GM21786 (cell line): ENCODE measurements around the gene SLFNL1.

Source experiments
- ATAC-seq: cut with Tn5 transposase; IDR thresholded peaks from one replicate; pipeline ENCODE4 v1.9.1; 2021; ENCODE audit not compliant: unreplicated experiment

SLFNL1 gene

DNA sequence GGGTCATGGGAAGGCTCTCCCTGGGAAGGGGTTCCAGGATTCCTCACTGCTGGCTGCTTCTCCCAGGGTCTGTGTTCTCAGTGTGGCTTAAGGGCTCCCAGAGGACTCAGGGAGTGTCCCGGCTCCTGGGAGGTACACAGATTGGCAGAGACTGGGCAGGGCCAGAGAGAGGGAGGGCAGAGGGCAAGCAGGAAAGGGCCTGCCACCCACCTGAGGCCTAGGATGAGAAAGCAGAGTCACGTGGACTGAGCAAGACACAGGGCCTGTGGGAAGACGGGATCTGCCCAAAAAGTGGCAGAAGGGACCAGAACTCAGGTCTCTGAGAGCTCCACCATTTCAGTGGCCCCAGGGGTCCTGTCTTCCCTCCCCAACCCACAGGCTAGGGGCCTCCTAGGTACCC is 871 bp downstream of the SLFNL1 start:
- ATAC-seq, result no peak

GRCh38 chr1:41020109-41020576 is 1.4 kb downstream of the SLFNL1 start:
- ATAC-seq, result no peak

- no peak for ATAC-seq
These were observed 2.2 kb downstream of the SLFNL1 start for GRCh38 chr1:41019353-41019745.

GRCh38 chr1:41018018-41018410 is 3.5 kb downstream of the SLFNL1 start:
- no peak for ATAC-seq

DNA sequence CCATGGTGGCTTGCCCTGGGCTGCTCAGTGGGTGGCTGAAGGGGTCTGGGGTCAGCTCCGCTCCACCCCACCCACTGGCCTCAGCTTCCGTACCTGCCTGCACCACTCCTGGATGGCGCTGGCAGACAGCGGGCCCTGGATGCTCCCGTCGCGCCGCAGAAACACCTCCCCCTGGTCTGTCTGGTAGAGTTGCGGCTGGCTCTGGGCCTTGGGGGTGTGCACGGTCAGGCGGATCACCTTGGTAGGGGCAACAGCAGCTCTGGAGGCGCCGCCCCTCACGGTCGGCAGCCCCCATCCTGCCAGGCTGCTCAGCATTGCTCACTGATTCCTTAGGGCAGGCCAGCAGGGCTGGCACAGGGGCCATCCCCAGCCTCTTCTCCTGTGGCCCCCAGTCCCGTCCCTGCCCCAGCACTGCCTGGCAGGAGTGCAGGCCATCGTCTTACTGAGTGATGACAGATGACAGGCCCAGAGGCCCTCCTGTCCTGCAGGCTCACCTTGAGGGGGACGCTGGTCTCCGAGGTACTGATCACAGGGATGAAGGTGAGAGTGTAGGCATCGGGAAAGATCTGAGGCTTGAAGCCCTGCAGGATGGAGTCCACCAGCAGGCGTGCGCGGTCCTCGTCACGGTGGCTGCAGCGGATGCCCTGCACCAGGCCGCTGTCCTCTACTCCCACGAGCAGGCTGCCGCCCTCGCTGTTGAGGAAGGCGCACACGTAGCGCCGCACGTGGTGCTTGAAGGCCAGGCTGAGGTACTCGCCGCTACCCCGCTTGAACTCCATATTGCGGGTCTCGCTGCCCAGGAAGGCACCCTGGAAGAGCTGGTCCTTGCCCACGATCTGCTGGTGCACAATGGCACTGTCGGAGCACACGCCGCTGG is 4.1 kb downstream of the SLFNL1 start:
- ATAC-seq, result no peak

GRCh38 chr1:41015897-41016470 is 5.5 kb downstream of the SLFNL1 start:
- no peak for ATAC-seq

DNA sequence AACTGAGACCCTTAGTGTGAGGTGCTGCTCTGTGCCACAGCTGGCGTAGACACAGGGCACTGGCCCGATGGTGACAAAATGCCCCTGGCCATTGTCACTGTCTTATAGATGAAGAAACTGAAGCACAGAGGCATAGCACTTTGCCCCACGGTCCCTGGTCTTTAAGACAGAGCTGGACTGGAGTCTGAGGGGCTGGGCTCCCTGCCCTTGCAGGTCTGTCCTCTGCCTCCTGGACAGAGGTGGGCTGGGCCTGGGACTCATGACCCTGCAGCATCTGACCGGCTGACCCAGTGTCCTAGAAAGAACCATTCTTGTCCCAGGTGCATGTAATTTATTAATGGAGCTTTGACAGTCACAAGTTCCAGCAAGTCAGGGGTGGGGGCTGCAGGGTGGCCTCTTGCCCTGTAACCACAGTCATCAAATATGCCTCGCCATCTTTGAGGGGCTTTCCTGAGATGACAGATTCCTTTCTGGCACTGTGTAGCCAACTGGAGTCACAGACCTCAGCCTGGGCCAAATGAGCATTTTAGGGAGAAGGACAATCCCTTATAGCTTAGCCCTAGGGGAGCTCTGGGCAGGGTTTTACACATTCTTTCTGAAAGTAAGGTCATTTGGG is 6.1 kb downstream of the SLFNL1 start:
- no peak for ATAC-seq

DNA sequence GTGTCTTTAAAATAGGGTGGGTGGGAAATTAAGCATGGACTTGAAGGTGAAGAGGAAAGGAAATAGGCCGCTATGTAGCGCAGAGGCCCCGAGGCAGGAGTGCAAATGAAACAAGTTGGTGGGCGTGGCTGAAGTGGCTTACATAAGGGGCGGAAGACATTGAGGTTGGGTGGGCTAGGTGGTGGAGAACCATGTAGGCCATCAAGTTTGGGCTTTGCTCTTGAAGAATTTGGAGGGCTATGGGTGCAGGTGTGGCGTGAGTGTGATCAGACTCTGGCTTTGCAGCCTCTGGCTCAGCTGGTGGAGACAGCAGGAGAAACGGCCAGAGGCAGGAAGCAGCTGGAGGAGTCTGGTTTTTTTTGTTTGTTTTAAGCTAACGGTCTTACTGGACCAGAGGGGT is 6.7 kb downstream of the SLFNL1 start:
- no peak for ATAC-seq

DNA sequence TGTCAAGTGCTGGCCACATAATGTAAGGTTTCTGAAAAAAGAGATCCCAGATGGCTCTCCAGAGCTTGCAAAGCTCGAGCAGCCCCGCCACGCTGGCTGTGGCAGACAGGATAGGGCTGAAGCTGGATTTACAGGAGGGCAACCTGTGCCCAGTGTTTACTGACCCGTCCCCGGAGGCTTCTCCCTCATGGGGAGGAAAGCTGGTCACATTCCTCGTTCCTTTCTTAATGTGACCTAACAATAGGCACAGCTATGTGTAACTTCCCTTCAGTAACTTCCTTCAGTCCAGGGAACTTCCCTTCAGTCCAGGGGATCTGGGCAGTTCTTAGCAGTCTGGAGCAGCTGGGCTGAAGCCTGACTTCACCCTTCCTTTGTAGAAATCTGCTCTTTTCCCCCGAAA is 7.7 kb downstream of the SLFNL1 start:
- no peak for ATAC-seq

- no peak for ATAC-seq
These were observed 8.5 kb downstream of the SLFNL1 start for GRCh38 chr1:41013024-41013423.

DNA sequence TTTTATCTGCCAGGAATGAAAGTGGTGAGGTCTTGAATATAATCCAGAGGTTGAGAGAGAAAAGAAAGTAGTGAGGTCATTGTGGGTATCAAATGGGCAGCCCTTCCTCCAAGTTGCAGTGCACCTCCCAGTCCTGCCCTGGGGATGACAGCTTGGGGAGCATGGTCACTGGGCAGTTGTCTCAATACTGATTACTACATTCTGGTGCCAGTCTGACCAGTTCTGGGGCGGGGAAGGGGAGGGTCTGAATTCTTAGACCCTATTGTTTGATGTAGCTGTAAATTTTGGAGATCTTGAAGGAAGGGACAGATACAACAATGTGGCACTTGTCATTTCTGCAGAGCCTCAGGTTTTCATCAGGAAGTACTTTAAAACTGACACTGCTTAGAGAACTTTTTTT is 11.2 kb downstream of the SLFNL1 start:
- ATAC-seq, result no peak

- ATAC-seq, result no peak
These were observed 12.1 kb downstream of the SLFNL1 start for GRCh38 chr1:41009466-41009865.

DNA sequence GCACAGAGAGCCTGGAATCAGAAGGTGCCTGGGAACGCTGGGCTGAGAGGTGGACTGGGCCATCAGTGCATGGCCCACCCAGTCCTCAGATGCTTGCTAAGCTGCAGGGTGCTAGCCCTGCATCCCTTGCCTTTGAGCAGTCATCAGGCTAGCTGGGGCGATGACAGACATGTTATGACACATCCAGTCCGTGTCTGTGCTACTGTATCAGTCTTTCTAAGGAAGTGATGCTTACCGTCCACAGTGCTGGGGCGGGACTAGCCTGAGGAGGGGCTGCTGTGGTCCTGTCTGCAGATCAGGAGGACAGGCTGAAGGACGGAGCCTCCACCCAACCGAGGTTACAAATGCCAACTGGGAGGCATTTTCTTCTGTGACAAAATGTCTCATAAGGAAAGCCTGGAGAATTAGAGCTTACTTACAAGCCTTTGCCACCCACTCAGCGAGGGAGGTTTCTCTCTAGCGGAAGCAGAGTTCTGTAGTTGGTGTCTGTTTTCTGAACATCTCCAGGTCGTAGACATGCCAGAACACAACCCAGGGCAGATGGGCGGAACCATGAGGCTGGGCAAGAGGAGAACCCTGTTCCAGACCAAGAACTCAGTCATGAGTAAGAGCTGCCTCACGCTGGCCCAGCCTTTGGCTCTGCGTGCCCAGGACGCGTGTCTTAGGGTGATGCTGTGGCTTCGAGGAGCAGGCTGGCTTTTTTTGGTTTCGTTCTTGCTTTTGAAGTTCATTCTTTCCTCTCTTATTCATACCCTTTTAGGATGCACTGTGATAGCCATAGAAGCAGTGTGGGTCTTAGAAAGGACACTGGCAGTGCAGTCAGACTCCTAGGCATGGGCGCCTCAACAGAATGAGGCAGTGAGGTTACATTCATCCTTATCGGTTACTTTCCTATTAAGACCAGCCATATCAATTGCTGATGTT is 14.3 kb downstream of the SLFNL1 start:
- no peak for ATAC-seq

GRCh38 chr1:41005876-41006275 is 15.6 kb downstream of the SLFNL1 start:
- no peak for ATAC-seq

DNA sequence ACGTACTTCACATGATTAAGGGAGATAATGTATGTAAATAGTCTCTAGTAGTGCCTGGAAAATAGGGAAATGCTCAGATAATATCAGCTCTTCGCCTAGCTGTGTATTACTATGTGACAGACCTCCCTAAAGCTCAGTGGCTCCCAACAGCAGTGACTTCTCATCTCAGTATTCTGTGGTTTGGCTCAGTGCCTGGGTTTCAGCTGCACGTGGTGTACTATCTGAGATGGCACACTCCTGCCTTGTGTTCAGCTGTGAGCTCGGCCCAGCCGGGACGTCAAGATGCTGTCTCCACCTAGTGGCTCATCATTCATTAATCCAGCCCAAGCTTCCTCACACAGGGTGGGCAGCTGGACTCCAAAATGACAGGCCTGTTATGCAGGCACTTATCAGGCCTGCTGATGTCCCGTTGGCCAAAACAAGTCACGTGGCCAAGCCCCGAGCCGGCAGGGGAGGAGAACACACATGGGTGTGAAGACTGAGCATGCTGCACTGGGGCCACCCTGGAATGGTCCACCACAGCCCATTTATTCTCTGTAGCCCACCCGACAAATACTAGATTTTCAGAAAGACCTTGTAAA is 17.8 kb downstream of the SLFNL1 start:
- ATAC-seq, result peak; percentile 98

- ATAC-seq, result no peak
These were observed 18.3 kb downstream of the SLFNL1 start for GRCh38 chr1:41003127-41003639.

DNA sequence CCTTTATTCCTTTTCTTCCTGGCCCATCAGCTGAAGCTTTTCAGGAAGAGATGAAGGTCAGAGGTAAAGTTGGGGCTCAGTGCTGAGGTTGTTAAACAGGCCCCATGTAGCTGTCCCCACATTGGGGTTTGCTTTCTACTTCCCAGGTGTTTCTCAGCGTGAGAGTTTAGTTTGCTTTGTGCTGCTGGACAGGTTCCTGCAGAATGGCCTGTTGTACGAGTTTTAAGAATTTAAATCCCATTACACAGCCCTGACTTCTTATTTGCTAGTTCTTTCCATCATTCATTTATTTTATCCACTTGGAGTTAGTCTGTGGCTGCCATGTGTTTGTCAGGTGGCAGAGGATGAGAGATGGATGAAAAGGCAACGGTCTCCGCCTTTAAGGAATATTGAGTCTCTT is 22.9 kb downstream of the SLFNL1 start:
- ATAC-seq, result no peak

DNA sequence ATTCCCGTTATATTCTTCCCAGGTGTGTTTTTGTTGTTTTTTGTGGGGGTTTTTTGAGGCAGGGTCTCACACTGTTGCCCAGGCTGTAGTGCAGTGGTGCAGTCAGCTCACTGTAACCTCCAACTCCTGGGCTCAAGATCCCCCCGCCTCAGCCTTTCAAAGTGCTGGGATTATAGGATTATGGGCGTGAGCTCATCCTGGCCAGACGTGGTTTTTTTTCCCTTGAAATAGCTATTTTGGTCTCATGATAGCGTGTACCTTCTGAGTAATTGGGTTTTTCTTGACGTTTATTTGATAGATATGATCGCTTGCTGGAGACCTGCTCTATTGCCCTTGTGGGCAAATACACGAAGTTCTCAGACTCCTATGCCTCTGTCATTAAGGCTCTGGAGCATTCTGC is 24.4 kb downstream of the SLFNL1 start:
- ATAC-seq, result no peak

GRCh38 chr1:40989066-40989465 is 32.5 kb downstream of the SLFNL1 start:
- no peak for ATAC-seq

GRCh38 chr1:40988280-40988679 is 33.2 kb downstream of the SLFNL1 start:
- ATAC-seq, result no peak
